Nephron (organoid): Measurements from ENCODE around the gene PROZ.

Experiments used
- H3K27ac Mint-ChIP-seq, 3 experiments: 2 replicates each; pipeline ENCODE4 v1.8.0; 2020; ENCODE audit warnings: mixed read lengths in 3 of 3, mild to moderate bottlenecking in 2 of 3, moderate library complexity in 1 of 3
- H3K27me3 Mint-ChIP-seq: 2 replicates; pipeline ENCODE4 v1.8.0; 2021; ENCODE audit warnings: low read depth, mild to moderate bottlenecking, moderate library complexity, mixed read lengths
- H3K36me3 Mint-ChIP-seq: 2 replicates; pipeline ENCODE4 v1.8.0; 2020; ENCODE audit warnings: low read depth, mixed read lengths
- H3K4me1 Mint-ChIP-seq: 2 replicates; pipeline ENCODE4 v1.8.0; 2020; ENCODE audit warnings: mixed read lengths
- H3K4me3 Mint-ChIP-seq, 3 experiments: 2 replicates each; pipeline ENCODE4 v1.8.0; 2020; ENCODE audit warnings: mild to moderate bottlenecking in 3 of 3, mixed read lengths in 3 of 3, moderate library complexity in 2 of 3
- H3K9me3 Mint-ChIP-seq: 2 replicates; pipeline ENCODE4 v1.8.0; 2020; ENCODE audit warnings: mixed read lengths
- CTCF ChIP-seq, 3 experiments: fragments of 200-600 bp; sonication (generic); IDR thresholded peaks; one replicate each; pipeline ENCODE4 v1.5.0; 2021; ENCODE audit warnings: antibody characterized with exemption in 3 of 3; ENCODE audit not compliant: unreplicated experiment in 3 of 3

PROZ gene

DNA sequence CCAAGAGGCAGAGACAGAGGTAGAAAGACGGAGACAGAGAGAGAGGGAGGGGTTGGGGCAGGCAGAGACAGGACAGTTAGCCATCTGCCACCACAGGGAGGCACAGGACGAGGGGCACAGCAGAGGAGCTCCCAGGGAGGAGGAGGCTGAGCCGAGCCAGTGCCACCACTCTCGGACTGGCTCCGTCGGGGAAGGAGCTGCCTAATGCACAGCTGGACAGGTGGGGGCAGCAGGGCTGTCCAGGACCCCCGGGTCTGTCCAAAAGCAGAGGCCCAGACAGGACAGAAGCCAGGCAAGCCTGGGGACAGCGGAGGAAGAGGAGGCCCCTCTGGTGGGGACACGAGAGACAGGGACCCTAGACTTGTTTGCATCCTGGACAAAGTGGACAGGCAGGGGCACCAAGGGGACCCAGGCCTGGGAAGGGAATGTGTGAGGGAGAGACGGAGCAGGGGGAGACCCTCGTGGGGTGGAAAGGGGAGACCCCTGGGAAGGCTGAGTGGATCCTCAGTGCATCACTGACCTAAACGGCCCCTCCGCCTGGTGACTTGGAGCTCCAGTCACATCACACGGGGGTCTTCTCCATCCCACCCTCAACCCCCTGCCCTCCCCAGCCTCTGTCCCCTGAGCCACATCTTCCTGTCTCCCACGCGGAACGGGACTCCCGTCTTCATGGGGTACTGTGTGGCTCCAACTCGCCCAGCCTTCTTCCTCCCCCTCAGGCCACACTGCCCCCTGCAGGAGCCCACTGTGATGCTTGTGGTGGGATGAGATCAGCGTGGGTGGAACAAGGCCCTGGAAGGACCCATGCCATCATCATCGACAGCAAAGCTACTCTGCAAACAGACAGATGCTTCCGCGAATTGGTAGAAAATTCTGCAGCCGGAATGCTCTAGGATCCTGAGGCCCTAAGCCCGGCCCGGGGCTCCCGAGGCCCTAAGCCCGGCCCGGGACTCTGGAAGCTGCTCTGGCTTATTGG is 34.9 kb upstream of the PROZ start:
- Mint-ChIP-seq H3K9me3 (no peaks in the 10 kb centered on the region), H3K27ac (peak overlapping the region in 2 of 3 experiments; percentile 31 to 86), H3K4me1 (peaks cover 12% of the 10 kb centered on the region), H3K4me3 (peak overlapping the region in 2 of 3 experiments; percentile 44 to 74), H3K27me3 (peaks cover 30% of the 10 kb centered on the region), H3K36me3 (no peaks in the 10 kb centered on the region)
- no peak for TF ChIP-seq CTCF (IDR thresholded peaks at IDR 0.05; ENCODE audit: unreplicated experiment in 3 of 3)

DNA sequence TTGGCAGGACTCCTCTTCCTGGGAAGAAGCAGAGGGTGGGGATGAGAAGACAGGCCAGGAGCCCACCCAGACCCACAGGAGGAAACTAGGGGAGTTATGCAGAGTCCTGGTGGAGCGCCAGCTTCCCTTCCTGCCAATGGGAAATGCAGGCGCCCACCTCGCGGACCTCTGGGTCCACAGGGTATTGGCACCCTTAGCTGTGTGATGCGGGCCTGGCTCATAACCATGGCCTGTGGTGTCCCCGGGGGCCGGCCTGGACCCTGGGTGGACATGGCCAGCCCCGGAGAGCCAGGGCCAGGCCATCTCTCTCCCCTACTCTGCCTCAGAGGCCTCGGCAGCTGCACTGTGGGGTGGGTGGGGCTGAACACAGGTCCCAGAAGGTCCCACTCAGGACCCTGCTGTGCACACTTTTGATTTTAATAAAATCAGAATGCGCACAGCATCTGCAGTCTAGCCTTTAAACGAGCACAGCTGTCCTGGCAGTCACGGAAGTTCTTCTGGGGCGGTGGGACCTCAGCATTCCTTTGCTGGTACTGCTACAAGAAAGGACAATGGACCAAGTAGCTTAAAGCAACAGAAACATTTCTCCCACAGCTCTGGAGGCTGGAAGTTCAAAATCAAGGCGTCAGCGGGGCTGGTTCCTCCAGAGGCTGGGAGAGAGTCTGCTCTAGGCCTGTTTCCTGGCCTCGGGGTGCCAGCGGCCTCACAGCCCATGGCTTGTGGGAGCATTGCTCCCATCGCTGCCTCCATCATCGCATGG is 34.1 kb upstream of the PROZ start:
- peaks cover 5% of the 10 kb centered on the region for H3K36me3 Mint-ChIP-seq
- no peak overlapping the region for H3K4me3 Mint-ChIP-seq
- no peak overlapping the region for H3K27ac Mint-ChIP-seq
- TF ChIP-seq CTCF (IDR thresholded peaks at IDR 0.05; ENCODE audit: unreplicated experiment in 3 of 3): no peak
- H3K9me3 Mint-ChIP-seq: no peaks in the 10 kb centered on the region
- peaks cover 25% of the 10 kb centered on the region for H3K27me3 Mint-ChIP-seq
- peaks cover 12% of the 10 kb centered on the region for H3K4me1 Mint-ChIP-seq

GRCh38 chr13:113125506-113126264 is 32.8 kb upstream of the PROZ start:
- Mint-ChIP-seq H3K4me3 (no peak overlapping the region), H3K9me3 (no peaks in the 10 kb centered on the region), H3K27me3 (peaks cover 15% of the 10 kb centered on the region), H3K36me3 (peaks cover 5% of the 10 kb centered on the region), H3K27ac (no peak overlapping the region), H3K4me1 (peaks cover 12% of the 10 kb centered on the region)
- no peak for TF ChIP-seq CTCF (IDR thresholded peaks at IDR 0.05; ENCODE audit: unreplicated experiment in 3 of 3)

- Mint-ChIP-seq H3K27me3 (peaks cover 15% of the 10 kb centered on the region), H3K4me3 (no peak overlapping the region), H3K9me3 (no peaks in the 10 kb centered on the region), H3K36me3 (peaks cover 5% of the 10 kb centered on the region), H3K27ac (no peak overlapping the region), H3K4me1 (peaks cover 12% of the 10 kb centered on the region)
- TF ChIP-seq CTCF (IDR thresholded peaks at IDR 0.05; ENCODE audit: unreplicated experiment in 3 of 3): no peak
Observed at GRCh38 chr13:113126265-113127150, 31.9 kb upstream of the PROZ start.

DNA sequence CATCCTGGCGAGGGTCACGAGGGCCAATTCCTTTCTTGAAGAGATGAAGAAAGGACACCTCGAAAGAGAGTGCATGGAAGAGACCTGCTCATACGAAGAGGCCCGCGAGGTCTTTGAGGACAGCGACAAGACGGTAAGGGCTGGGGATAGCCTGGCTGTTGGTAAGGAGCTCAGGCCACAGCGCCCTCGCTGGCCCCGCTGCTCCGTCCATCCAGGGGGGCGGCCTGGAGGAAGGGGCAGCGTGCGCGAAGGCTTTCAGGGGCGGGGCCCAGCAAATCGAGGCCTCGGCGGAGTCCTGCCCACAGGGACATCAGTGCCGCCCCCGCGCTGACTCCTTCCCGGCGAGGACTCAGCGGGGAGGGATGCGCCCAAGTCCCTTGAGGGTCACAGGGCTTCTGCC is 29.0 kb upstream of the PROZ start:
- no peak overlapping the region for H3K4me3 Mint-ChIP-seq
- no peak overlapping the region for H3K27ac Mint-ChIP-seq
- no peaks in the 10 kb centered on the region for H3K4me1 Mint-ChIP-seq
- H3K27me3 Mint-ChIP-seq: peaks cover 8% of the 10 kb centered on the region
- H3K9me3 Mint-ChIP-seq: no peaks in the 10 kb centered on the region
- no peak for TF ChIP-seq CTCF (IDR thresholded peaks at IDR 0.05; ENCODE audit: unreplicated experiment in 3 of 3)
- H3K36me3 Mint-ChIP-seq: peaks cover 5% of the 10 kb centered on the region
